NCI-H1417 treated with DMSO at 0.1 percent for 48 hours (cell line): ENCODE measurements around the gene INSYN1.

Experiments used
- DNase-seq: peaks from one replicate; lab custom pipeline; 2025; lab: John Stamatoyannopoulos, UW

INSYN1 gene

GRCh38 chr15:73773428-73773827 lies 20.3 kb upstream of the INSYN1 start:
- DNase-seq: no peak

GRCh38 chr15:73771385-73772045 lies 18.4 kb upstream of the INSYN1 start:
- DNase-seq: no peak

DNA sequence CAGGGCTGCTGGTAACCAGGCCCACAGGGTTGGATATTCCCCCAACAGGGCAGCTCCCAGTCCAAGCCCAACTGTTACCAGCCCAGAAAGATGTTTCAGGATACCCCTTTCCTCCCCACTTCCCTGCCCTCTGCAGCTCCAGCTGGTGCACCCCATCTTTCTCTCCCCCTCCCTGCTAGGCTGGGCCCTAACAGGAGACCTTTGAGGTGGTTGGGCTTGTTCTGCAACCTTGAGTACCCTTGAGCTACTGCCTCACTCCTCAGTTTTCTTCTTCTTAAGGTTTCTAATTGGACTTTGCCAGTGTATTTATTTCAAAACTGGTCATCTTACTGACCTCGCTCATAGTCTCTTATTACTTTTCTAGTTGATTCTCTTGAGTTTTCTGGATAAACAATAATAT lies 16.9 kb upstream of the INSYN1 start:
- no peak for DNase-seq

GRCh38 chr15:73767806-73768501 lies 14.8 kb upstream of the INSYN1 start:
- DNase-seq: no peak

DNA sequence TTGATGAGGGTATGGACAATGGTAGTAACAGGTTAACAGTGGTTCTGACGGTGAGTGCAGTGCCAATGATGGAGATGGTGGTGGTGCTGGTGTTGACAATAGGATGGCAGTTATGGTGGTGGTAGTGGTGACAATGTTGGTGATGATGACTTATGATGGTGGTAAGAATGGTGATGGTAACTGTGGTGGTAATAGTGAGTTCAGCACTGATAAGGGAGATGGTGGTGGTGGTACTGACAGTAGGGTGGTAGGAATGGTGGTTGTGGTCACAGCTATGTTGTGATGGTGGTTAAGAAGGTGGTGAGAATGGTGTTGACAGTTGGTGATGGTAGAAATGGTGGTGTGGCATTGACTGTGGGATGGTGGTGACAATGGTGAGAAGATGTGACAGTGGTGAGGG lies 13.4 kb upstream of the INSYN1 start:
- DNase-seq: no peak

DNA sequence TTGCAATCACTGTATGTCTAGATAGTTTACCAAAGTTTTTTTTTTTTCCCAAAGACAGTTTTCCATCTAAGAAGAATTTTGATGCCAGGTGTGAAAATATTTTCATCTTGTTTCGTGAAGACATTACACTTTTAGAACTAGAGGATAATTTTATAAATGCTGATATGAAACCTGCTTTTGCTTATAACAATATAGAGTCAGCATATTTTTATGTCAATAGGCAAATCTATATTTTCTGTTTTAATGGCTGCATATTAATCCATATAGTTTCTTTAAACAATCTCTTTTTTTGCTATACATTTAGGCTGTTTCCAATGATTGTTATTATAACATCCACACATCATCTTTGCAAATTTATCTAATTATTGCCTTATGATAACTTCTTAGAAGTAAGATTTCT lies 12.6 kb upstream of the INSYN1 start:
- no peak for DNase-seq

GRCh38 chr15:73763931-73764330 lies 10.8 kb upstream of the INSYN1 start:
- no peak for DNase-seq

DNA sequence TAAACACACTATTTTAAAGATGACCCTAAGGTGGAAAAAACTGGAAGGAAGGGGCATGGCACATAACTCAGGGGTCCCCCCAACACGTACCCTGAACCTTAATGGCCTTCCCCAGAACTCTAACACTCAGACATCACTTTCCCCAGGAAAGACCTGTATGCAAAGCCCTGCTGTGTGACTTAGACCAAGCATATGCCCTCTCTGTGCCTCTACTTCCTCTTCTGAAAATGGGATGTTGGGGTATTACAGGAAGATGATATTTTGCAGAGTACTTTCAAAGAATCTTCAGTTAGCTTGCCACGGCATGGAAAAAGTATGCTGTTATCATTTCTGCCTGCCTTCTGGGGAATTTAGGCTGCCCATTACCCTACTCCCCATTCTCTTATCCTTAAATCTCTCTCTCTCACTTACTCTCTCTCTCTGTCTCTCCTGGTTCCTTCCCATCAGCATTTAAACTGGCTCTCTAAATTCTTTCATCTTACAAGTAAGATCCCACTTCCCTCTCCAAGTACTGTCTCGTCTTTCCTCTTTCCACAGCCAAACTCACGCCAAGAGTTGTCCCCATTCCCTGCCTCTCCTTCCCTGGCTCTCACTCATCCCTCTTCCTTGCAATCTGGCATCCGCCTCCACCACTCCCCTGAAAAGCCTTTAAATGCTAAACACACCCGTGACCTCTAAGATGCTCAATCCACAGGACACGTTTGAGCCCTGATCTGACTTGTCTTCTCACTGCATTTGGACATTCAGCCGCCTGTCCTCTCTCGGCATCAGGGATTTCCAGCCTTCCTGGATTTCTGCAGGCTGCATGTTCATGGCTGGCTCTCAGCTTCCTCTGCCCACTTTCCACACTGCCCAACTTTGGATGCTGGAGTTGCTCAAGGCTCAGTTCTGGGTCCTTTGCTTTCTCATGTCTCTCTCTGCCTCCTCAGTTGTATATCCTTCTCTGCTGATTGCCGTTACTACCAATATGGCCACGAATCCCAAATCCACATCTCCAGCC lies 7.5 kb upstream of the INSYN1 start:
- DNase-seq: no peak

DNA sequence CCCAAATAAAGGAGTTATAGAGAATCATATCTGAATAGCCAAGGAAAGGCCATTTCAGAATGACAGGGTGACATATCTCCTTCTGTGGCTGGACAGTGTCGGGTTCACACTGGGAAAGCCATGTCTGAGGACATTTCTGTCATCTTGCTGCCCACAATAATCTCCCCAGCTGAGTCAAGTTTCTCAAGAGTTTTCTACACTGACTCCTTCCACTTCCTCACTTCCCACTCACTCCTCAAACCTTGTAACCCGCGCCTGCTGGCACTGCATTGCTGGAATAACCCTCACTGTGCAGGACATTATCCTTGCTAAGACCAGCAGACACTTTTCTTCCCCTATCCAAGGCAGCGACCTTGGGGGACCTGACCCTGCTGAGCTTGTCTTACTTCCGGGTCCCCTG lies 5.3 kb upstream of the INSYN1 start:
- no peak for DNase-seq

GRCh38 chr15:73757571-73757970 lies 4.4 kb upstream of the INSYN1 start:
- no peak for DNase-seq

DNA sequence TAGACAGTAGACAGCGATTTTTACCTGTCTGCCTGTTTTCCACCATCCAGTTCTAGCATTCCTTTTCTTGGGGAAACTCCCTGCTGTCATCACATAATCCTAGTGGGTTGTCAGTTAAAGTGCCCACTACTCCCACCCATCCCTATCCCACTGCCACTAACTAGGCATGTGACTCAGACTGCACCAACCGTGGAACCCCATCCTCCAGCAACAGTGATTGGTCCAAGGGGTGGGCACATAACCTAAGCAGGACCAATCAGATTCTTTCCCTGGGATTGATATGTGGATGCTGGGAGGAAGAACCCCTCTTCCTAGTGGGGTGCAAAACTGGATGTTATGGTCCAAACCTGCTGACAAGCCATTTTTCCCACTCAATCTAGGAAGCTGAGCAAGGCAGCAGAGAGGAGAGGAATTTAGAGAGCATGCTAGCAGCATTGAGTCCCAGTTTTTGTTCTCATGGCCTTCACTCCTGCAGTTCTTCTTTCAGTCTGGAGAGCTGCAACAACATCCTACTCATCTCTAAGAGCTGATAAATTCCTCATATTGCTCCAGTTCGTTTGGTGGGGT lies 3.9 kb upstream of the INSYN1 start:
- DNase-seq: no peak

- DNase-seq: no peak
Observed at GRCh38 chr15:73756390-73756789, 3.2 kb upstream of the INSYN1 start.

- DNase-seq: no peak
Observed at GRCh38 chr15:73755946-73756345, 2.8 kb upstream of the INSYN1 start.

DNA sequence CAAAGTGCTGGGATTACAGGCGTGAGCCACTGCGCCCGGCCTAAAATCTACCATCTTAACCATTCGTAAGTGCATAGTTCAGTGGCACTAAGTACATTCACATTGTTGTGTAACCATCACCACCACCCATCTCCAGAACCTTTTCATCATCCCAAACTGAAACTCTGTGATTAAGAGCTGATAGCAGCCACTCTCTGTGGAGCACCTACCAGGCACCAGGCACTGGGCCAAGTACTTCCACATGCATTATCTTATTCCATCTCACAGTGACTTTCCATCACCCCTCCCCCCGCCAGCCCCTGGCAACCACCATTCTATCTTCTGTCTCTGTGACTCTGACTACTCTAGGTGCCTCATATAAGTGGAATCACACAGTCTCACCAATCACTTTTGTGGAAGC lies 2.3 kb upstream of the INSYN1 start:
- no peak for DNase-seq

GRCh38 chr15:73754461-73754860 lies 1.3 kb upstream of the INSYN1 start:
- DNase-seq: no peak

- no peak for DNase-seq
Observed at GRCh38 chr15:73752806-73753193, 351 bp downstream of the INSYN1 start.

DNA sequence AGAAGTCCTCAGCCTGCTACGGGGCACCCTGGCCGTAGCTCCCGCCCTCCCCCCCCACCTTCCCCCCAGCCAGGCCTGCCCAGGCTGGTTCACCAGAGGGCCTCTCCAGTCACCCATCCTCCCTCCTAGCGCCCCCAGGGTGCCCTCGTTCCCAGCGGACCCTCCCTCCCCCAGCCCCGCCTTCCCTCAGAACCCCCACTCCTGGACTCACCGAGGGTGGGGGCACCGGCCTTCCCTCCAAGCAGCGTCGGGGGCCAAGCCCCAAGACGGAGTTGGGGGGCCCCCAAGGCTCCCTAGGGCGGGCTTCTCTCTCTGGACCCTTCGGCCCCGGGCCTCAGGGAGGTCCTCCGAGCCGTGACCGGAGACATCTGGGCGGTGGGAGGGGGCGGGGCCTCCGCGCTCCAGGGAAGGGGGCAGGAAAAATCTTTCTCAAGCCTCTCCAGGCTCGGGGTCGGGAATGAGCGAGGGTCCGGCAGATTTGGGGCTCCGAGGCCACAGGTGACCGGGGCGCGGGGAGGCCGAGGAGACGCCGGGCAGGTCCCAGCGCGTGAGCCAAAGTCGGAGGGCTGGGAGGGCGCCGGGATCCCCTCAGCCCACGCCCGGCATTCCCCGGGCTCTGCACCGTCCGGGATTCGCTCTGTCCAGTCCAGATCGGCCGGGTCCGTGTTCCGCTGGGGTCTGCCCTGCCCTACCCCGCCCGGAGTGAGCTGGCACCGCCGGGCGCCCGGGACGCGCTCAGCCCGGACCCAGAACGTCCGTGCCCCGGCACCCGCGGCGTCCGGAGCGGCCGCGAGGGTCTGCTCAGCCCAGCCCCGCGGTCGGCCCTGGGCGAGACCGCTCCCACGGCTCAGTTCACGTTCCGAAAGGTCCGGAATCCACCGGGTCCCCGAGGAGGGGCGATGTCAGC lies 999 bp downstream of the INSYN1 start:
- no peak for DNase-seq

- no peak for DNase-seq
Observed at GRCh38 chr15:73751511-73751898, 1.6 kb downstream of the INSYN1 start.

- DNase-seq: no peak
Observed at GRCh38 chr15:73750951-73751350, 2.2 kb downstream of the INSYN1 start.

GRCh38 chr15:73750438-73750837 lies 2.7 kb downstream of the INSYN1 start:
- DNase-seq: no peak

- DNase-seq: no peak
Observed at GRCh38 chr15:73749971-73750370, 3.2 kb downstream of the INSYN1 start.
